Neural cell (in vitro differentiated cells): Measurements from ENCODE around the gene PADI3. TPM values are rescaled to one million over a fixed set of nuclear protein-coding genes. Genes with fewer than 3 reads are reported as not detected.

Experiments used
- H2AFZ ChIP-seq: fragments of 200-600, 300-800 bp; sonication (generic), shearing (Covaris generic); 2 replicates; pipeline ENCODE4 v1.6.0; 2014; ENCODE audit warnings: low read depth, mild to moderate bottlenecking, antibody characterized with exemption, low read length, moderate library complexity
- H3F3A ChIP-seq: fragments of 200-600 bp; shearing (Covaris generic); 2 replicates; pipeline ENCODE4 v1.6.1; 2016; ENCODE audit warnings: mild to moderate bottlenecking, moderate library complexity, mixed read lengths, antibody characterized with exemption, low read length; ENCODE audit not compliant: insufficient read depth, poor library complexity, severe bottlenecking
- H3K27ac ChIP-seq: fragments of 200-600, 300-800 bp; sonication (generic), shearing (Covaris generic); 2 replicates; pipeline ENCODE4 v1.5.1; 2014; ENCODE audit warnings: mild to moderate bottlenecking, low read length, moderate library complexity
- H3K27me3 ChIP-seq: fragments of 300-800, 200-600 bp; sonication (generic), shearing (Covaris generic); 2 replicates; pipeline ENCODE4 v1.6.0; 2014; ENCODE audit warnings: mild to moderate bottlenecking, low read depth, low read length, moderate library complexity; ENCODE audit not compliant: insufficient read depth
- H3K36me3 ChIP-seq: fragments of 300-800, 200-600 bp; sonication (generic), shearing (Covaris generic); 2 replicates; pipeline ENCODE4 v1.5.1; 2014; ENCODE audit warnings: mild to moderate bottlenecking, antibody characterized with exemption, low read length, moderate library complexity; ENCODE audit not compliant: insufficient read depth
- H3K4me2 ChIP-seq: fragments of 300-800, 200-600 bp; sonication (generic), shearing (Covaris generic); 2 replicates; pipeline ENCODE4 v1.6.0; 2014; ENCODE audit warnings: mild to moderate bottlenecking, low read length
- H3K4me3 ChIP-seq: fragments of 300-800, 200-600 bp; sonication (generic), shearing (Covaris generic); 2 replicates; pipeline ENCODE4 v1.5.1; 2014; ENCODE audit warnings: mild to moderate bottlenecking, low read length, moderate library complexity
- H3K79me2 ChIP-seq: fragments of 200-600 bp; shearing (Covaris generic); replicated peaks from 2 replicates; pipeline ENCODE4 v1.6.0; 2014; ENCODE audit warnings: mild to moderate bottlenecking, low read length, moderate library complexity; ENCODE audit not compliant: insufficient read depth
- H3K9ac ChIP-seq: fragments of 300-800, 200-600 bp; sonication (generic), shearing (Covaris generic); 2 replicates; pipeline ENCODE4 v1.6.1; 2016; ENCODE audit warnings: mild to moderate bottlenecking, low read length, mixed read lengths
- H3K9me2 ChIP-seq: fragments of 200-600 bp; shearing (Covaris generic); 2 replicates; pipeline ENCODE4 v1.6.1; 2016; ENCODE audit warnings: mild to moderate bottlenecking, low read length, mixed read lengths; ENCODE audit not compliant: insufficient read depth
- H3K9me3 ChIP-seq: fragments of 200-600, 300-800 bp; sonication (generic), shearing (Covaris generic); 2 replicates; pipeline ENCODE4 v1.6.1; 2016; ENCODE audit warnings: mild to moderate bottlenecking, mixed run types, low read length, moderate library complexity, mixed read lengths
- H4K20me1 ChIP-seq: fragments of 200-600 bp; shearing (Covaris generic); 2 replicates; pipeline ENCODE4 v1.6.1; 2016; ENCODE audit warnings: mild to moderate bottlenecking, mixed run types; ENCODE audit not compliant: insufficient read depth
- EP300 ChIP-seq: fragments of 450-650 bp; conservative IDR thresholded peaks from 2 replicates; pipeline ENCODE4 v1.6.1; 2014; ENCODE audit warnings: antibody characterized with exemption, mild to moderate bottlenecking, moderate library complexity; ENCODE audit not compliant: poor library complexity, severe bottlenecking
- EZH2 ChIP-seq: fragments of 200-600, 300-800 bp; shearing (Covaris generic), sonication (generic); IDR thresholded peaks from 2 replicates; pipeline ENCODE4 v1.6.1; 2014; ENCODE audit warnings: antibody characterized with exemption, low read length, borderline replicate concordance, mild to moderate bottlenecking; ENCODE audit not compliant: insufficient read depth, poor library complexity, severe bottlenecking
- MXI1 ChIP-seq: fragments of 450-650 bp; conservative IDR thresholded peaks from 2 replicates; pipeline ENCODE4 v1.6.1; 2014; ENCODE audit warnings: antibody characterized with exemption, mild to moderate bottlenecking; ENCODE audit not compliant: poor library complexity, severe bottlenecking
- POLR2AphosphoS5 ChIP-seq: IDR thresholded peaks from 2 replicates; pipeline ENCODE4 v1.6.1; 2012
- RAD21 ChIP-seq: fragments of 450-650 bp; conservative IDR thresholded peaks from 2 replicates; pipeline ENCODE4 v1.6.1; 2014; ENCODE audit warnings: antibody characterized with exemption, mild to moderate bottlenecking, moderate library complexity
- SMC3 ChIP-seq: fragments of 450-650 bp; conservative IDR thresholded peaks from 2 replicates; pipeline ENCODE4 v1.6.1; 2014; ENCODE audit warnings: antibody characterized with exemption, mild to moderate bottlenecking, moderate library complexity; ENCODE audit not compliant: poor library complexity
- TAF1 ChIP-seq: IDR thresholded peaks from 2 replicates; pipeline ENCODE4 v1.6.1; 2012; ENCODE audit warnings: low read depth
- polyA plus RNA-seq: library from polyadenylated mRNA; depleted of rRNA; stranded (reverse); fragments of >200 nt; gene quantifications from 2 replicates; pipeline ENCODE4 v1.2.3, GENCODE V29; 2014
- TF ChIP-seq, protein P1 (sequence below): fragments of 450-650 bp; IDR thresholded peaks from 2 replicates; pipeline ENCODE4 v1.5.1; 2014; ENCODE audit warnings: antibody characterized with exemption, mild to moderate bottlenecking, moderate library complexity; ENCODE audit not compliant: poor library complexity, severe bottlenecking
- TF ChIP-seq, protein P2 (sequence below): IDR thresholded peaks from 2 replicates; pipeline ENCODE4 v1.6.1; 2012; ENCODE audit warnings: borderline replicate concordance

The PADI3 gene
- polyA plus RNA-seq, 1 donor from 2014 or later, result not detected

DNA sequence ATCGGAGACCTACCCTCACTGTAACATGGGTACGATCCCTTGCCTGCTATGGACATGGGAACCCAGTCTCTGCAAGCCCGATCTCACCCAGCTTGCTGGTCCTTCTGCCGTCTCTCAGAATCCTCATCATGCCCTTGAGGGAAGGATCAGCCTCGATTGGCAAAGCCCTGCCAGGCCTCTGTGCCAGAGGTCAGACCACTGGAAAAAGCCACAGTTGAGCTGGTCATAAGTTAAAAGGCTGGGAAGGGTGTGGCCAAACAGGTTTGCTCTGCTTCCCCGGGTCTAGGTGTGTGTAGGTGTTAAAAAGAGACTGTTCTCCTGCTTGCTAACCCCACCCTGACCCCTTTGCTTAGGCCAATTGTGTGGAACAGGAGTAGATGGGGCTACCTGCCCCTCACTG, 19.5 kb upstream of the PADI3 start:
- Histone ChIP-seq H3K9ac (no peak overlapping the region), H3K27ac (no peak overlapping the region), H3K36me3 (no peaks in the 10 kb centered on the region), H3K9me2 (no peaks in the 10 kb centered on the region), H3F3A (no peaks in the 10 kb centered on the region), H3K4me3 (no peak overlapping the region), H3K79me2 (no peaks in the 10 kb centered on the region), H4K20me1 (no peaks in the 10 kb centered on the region), H2AFZ (no peak overlapping the region), H3K9me3 (no peaks in the 10 kb centered on the region), H3K4me2 (no peak overlapping the region), H3K27me3 (no peaks in the 10 kb centered on the region)
- no peak for TF ChIP-seq SMC3
- TF ChIP-seq, protein P1, sequence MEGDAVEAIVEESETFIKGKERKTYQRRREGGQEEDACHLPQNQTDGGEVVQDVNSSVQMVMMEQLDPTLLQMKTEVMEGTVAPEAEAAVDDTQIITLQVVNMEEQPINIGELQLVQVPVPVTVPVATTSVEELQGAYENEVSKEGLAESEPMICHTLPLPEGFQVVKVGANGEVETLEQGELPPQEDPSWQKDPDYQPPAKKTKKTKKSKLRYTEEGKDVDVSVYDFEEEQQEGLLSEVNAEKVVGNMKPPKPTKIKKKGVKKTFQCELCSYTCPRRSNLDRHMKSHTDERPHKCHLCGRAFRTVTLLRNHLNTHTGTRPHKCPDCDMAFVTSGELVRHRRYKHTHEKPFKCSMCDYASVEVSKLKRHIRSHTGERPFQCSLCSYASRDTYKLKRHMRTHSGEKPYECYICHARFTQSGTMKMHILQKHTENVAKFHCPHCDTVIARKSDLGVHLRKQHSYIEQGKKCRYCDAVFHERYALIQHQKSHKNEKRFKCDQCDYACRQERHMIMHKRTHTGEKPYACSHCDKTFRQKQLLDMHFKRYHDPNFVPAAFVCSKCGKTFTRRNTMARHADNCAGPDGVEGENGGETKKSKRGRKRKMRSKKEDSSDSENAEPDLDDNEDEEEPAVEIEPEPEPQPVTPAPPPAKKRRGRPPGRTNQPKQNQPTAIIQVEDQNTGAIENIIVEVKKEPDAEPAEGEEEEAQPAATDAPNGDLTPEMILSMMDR, result no peak
- no peak for TF ChIP-seq RAD21
- TF ChIP-seq TAF1, result no peak
- TF ChIP-seq POLR2AphosphoS5, result no peak
- TF ChIP-seq EZH2, result no peak
- no peak for TF ChIP-seq MXI1
- TF ChIP-seq, protein P2, sequence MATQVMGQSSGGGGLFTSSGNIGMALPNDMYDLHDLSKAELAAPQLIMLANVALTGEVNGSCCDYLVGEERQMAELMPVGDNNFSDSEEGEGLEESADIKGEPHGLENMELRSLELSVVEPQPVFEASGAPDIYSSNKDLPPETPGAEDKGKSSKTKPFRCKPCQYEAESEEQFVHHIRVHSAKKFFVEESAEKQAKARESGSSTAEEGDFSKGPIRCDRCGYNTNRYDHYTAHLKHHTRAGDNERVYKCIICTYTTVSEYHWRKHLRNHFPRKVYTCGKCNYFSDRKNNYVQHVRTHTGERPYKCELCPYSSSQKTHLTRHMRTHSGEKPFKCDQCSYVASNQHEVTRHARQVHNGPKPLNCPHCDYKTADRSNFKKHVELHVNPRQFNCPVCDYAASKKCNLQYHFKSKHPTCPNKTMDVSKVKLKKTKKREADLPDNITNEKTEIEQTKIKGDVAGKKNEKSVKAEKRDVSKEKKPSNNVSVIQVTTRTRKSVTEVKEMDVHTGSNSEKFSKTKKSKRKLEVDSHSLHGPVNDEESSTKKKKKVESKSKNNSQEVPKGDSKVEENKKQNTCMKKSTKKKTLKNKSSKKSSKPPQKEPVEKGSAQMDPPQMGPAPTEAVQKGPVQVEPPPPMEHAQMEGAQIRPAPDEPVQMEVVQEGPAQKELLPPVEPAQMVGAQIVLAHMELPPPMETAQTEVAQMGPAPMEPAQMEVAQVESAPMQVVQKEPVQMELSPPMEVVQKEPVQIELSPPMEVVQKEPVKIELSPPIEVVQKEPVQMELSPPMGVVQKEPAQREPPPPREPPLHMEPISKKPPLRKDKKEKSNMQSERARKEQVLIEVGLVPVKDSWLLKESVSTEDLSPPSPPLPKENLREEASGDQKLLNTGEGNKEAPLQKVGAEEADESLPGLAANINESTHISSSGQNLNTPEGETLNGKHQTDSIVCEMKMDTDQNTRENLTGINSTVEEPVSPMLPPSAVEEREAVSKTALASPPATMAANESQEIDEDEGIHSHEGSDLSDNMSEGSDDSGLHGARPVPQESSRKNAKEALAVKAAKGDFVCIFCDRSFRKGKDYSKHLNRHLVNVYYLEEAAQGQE, result no peak
- no peak for TF ChIP-seq EP300

DNA sequence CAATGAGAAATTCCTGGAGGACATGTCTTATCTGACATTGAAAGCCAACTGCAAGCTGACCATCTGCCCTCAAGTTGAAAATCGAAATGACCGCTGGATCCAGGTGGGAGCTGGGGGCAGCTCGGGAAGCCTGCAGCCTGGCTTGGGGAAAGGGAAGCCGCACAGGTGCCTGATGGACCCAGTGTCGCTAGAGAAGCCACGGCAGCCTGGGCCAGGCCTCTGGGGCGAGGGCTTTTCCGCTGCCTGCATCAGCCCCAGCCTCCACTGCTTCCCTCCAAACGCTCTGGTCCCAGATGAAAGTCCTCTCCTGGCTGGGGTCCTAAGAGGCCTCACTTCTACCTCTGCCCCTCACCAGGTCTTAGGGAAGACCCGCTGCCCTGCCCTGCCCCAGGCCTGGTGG, 18.8 kb upstream of the PADI3 start:
- Histone ChIP-seq H3F3A (no peaks in the 10 kb centered on the region), H3K4me3 (no peak overlapping the region), H3K27me3 (no peaks in the 10 kb centered on the region), H3K9me3 (no peaks in the 10 kb centered on the region), H2AFZ (no peak overlapping the region), H3K9me2 (no peaks in the 10 kb centered on the region), H4K20me1 (no peaks in the 10 kb centered on the region), H3K79me2 (no peaks in the 10 kb centered on the region), H3K36me3 (no peaks in the 10 kb centered on the region), H3K27ac (no peak overlapping the region), H3K4me2 (no peak overlapping the region), H3K9ac (no peak overlapping the region)
- no peak for TF ChIP-seq POLR2AphosphoS5
- no peak for TF ChIP-seq TAF1
- no peak for TF ChIP-seq MXI1
- TF ChIP-seq RAD21, result no peak
- TF ChIP-seq, protein P1, result no peak
- TF ChIP-seq SMC3, result no peak
- TF ChIP-seq EZH2, result no peak
- no peak for TF ChIP-seq EP300
- TF ChIP-seq, protein P2, result no peak
